COLO829 (cell line): ENCODE results near the gene CAMSAP2.
"Not testable (repeated sequence)": the region's sequence is repeated elsewhere in the genome, so short reads cannot be mapped to it uniquely, and the experiment has no call there.

ENCODE experiments used
- DNase-seq: peaks from one replicate; pipeline ENCODE4 v3.0.0; 2012; ENCODE audit warnings: low spot score

The CAMSAP2 gene

DNA sequence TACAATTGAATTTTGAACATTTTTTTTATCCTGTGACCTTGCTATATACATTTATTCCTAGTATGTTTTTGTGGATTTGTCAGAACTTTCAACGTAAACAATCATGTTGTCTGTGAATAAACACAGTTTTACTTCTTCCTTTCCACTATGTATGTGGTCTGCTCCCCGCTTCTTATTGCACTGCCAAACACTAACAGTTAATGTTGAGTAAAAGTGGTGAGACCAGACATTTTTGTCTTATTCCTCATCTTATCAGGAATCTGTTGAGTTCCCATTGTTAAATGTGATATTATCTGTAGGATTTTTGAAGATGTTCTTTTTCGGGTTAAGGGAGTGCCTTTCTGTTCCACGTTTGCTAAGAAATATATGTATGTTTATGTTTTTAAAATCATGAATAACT, 45.9 kb downstream of the CAMSAP2 start:
- DNase-seq: no peak

DNA sequence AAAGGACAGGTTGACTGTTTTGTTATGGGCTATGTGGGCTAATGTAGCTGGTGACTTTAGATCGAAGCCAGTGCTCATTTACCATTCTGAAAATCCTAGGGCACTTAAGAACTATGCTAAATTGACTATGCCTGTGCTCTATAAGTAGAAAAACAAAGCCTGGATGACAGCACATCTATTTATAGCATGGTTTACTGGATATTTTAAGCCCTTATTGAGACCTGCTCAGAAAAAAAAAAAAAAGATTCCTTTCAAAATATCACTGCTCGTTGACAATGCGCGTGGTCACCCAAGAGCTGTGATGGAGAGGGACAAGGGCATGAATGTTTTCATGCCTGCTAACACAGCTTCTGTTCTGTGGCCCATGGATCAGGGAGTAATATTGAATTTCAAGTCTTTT, 48.1 kb downstream of the CAMSAP2 start:
- no peak for DNase-seq

DNA sequence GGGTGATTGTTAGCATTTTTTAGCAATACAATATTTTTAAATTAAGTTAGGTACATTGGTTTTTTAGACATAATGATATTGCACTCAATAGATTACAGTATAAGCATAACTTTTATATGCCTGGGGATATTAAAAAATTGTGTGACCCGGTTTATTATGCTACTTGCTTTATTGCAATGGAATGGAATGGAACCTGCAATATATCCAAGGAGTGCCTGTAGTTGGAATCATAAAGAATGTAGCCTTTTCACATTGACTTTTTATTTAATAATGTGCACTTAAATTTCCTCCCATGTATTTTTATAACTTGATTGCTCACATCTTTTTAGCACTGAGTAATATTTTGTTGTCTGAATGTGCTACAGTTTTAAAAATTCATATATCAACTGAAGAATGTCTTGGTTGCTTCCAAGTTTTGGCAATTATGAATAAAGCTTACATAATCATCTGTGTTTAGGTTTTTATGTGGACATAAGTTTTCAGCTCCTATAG, 49.2 kb downstream of the CAMSAP2 start:
- no peak for DNase-seq

DNA sequence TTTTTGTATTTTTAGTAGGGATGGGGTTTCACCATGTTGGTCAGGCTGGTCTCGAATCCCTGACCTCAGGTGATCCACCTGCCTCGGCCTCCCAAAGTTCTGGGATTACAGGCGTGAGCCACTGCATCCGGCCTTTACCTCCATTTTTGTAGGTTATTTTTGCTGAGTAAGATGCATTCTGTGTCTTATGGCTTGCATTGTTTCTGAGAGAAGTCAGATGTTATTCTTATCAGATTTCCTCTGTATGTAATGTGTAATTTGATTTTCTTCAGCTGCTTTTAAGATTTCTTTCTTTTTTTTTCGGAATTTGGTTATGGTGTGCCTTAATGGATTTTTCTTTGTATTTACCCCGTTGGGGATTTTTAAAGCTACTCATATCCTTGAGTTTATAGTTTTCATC, 52.3 kb downstream of the CAMSAP2 start:
- not testable (repeated sequence) for DNase-seq

- DNase-seq: no peak
Measured at GRCh38 chr1:200793677-200794076, 55.0 kb downstream of the CAMSAP2 start.

GRCh38 chr1:200794506-200795065, 55.9 kb downstream of the CAMSAP2 start:
- DNase-seq: no peak

DNA sequence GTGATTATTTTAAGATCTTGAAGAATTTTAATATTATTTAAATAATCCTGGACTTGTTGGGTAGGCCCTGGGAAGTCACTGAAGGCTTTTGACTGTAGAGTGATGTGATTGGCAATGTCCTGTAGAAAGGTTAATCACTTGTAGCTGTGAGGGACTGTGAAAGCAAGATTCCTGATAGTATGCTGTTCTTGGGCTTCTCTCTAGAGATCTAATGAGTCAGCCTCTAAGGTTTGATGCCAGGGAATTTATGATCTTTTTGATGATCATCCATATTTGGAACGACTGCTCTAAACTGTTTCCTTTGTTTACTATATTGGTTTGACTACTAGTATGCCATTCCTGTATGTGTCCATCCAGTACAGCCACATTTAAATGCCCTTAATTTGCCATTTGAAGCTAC, 56.5 kb downstream of the CAMSAP2 start:
- DNase-seq: no peak

DNA sequence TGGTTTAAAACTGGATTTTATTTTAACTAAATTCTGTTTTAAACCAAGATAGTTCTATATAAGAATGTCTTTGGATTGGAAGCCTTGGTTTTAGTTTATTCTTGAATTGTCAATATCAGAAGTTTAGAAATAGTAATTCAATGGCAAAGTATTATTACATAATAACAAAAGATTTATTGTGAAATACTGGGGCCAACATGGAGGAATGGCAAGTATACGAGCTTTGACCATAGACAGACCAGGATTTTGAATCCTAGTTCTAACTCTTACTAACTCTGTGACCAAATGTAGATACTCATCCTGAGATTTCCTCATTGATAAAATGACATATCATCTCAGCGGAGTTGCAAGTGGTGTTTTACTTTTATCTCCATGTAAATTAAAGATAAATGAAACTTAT, 63.3 kb downstream of the CAMSAP2 start:
- no peak for DNase-seq

GRCh38 chr1:200802865-200803512, 64.3 kb downstream of the CAMSAP2 start:
- DNase-seq: peak; percentile 88

GRCh38 chr1:200805719-200806118, 67.0 kb downstream of the CAMSAP2 start:
- no peak for DNase-seq

DNA sequence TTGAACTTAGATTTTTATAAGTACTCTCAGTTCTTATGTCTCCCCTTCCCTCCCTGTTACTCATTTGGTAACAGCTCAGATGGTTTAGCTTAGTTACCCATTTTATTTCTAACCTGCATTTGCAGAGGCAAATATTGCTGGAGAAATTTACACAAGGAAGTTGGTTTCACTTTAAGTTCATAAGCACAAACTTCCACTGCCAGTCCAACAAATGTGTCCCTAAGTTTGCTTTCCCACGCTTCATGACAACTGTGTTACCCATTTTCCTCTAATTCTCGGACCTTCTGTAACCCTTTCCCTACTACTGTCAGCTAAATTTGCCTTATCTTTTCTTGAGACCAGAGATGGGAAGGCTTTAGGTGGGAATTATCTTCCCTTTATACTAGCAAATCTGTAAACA, 70.2 kb downstream of the CAMSAP2 start:
- no peak for DNase-seq

- DNase-seq: no peak
Measured at GRCh38 chr1:200811704-200812103, 73.0 kb downstream of the CAMSAP2 start.

DNA sequence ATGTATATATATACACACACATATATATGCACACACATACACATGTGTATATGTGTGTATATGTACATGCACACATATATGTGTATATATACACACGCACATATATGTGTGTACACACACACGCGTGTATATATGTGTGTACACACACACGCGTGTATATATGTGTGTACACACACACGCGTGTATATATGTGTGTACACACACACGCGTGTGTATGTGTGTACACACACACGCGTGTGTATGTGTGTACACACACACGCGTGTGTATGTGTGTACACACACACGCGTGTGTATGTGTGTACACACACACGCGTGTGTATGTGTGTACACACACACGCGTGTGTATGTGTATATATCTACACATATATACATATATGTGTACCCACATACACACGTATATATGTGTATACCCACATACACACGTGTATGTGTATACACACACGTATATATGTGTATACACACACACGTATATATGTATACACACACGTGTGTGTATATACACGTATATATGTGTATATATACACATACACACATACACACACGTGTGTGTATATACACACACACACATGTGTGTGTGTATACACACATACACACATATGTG, 78.0 kb downstream of the CAMSAP2 start:
- DNase-seq: not testable (repeated sequence)

- DNase-seq: no peak
Measured at GRCh38 chr1:200818248-200818647, 79.6 kb downstream of the CAMSAP2 start.

DNA sequence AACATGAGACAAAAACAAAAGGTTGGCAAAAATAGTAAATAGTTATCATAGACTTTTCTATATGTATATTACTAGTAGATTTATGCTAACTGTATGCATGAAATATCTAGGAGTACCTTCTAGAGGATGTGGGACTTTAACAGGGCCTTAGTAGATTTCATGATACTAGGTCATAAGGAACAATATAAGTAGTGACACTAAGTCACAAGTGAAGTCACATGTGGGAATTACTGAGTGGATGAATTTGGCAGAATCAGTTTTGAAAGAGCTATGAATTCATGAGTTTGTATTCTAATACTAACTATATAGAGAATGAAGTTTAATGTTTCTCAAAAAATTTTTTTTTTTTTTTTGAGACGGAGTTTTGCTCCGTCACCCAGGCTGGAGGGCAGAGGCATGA, 81.0 kb downstream of the CAMSAP2 start:
- DNase-seq: no peak

DNA sequence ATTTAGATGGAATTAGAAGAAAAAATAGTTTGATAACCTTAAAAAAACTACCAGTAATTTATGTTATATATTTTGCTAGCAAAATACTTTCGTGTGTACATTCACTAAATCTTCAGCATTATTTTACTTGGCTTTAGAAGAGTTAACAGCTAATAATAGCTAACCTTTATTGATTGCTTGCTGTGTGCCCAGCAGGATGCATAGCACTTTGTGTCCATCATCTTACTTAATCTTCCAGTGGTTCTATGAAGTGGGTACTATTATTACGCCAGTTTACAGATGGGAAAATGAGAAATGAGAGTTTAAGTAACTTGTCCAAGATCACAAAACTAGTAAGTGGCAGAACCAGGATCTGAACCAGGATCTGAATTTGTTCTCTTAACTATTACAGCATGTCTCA, 92.4 kb downstream of the CAMSAP2 start:
- DNase-seq: no peak

DNA sequence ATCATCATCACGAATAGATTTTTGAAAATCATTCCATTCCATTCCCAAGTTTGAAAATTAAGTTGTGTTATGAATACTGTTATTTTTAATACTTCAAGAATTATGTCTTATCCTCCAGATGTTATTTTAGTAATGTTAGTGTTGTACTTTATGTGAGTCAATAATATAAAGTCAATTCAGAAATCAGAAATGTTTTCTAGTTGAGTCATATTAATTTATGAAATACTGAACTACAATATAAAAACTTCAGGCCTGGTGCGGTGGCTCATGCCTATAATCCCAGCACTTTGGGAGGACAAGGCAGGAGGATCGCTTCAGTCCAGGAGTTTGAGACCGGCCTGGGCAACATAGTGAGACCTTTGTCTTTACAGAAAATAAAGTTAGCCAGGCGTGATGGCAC, 95.7 kb downstream of the CAMSAP2 start:
- no peak for DNase-seq

GRCh38 chr1:200836213-200836612, 97.5 kb downstream of the CAMSAP2 start:
- DNase-seq: no peak

GRCh38 chr1:200837931-200838571, 99.4 kb downstream of the CAMSAP2 start:
- peak; percentile 14 for DNase-seq

DNA sequence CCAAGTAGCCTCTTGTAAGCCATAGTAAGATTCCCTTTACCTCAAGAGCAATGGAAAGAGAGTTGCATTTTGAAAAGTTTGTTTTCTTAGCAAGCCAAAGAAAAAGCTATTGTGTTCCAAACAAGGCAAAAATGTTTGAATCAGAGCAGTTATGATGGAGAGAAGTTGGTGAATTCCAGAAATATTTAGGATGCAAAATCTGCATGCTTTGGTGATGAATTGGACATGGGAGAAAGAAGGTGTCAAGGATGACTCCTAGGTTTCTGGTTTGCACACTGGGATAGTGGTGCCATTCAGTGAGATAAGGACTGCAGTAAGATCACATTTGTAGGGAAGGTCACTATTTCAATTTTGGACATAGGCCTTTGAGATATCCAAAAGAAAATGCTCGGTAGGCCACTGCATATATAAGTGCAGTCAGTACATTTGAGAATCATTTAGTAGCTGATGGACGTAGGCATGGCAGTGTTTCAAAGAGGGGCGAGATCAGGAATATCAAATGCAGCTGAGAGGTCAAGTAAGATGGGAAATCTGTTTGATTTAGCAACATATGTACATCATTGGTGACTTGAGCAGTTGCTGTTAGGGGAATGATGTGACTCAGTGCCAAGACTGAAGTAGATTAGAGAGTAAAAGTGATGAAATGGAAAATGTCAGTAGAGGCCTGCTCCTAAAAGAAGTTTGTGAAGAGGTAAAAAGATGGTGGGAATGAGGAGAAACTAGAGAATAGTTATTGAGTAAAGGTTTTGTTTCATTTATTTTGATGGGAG, 100.2 kb downstream of the CAMSAP2 start:
- DNase-seq: no peak

DNA sequence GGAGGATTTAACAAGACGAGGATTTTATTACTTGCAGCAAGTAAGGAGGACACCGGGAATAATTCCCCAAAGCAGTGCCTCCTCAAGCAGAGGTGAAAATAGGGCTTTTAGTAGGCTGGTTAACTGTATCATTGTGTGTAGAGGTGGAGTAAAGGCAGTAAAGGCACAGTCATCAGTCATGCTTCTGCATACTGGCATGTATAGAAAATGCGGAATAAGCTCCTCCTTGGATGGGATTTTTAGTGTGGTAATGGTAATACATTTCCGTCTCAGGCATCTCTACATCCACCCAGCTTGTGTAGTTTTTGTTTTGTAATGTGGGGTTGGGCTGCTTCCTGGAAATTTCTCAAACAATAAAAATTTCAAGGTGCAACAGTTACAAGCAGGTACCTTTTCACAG, 106.7 kb downstream of the CAMSAP2 start:
- no peak for DNase-seq

- no peak for DNase-seq
Measured at GRCh38 chr1:200846398-200846797, 107.7 kb downstream of the CAMSAP2 start.
